ENCODE measurements around the gene CDH23.

CDH23 gene

DNA sequence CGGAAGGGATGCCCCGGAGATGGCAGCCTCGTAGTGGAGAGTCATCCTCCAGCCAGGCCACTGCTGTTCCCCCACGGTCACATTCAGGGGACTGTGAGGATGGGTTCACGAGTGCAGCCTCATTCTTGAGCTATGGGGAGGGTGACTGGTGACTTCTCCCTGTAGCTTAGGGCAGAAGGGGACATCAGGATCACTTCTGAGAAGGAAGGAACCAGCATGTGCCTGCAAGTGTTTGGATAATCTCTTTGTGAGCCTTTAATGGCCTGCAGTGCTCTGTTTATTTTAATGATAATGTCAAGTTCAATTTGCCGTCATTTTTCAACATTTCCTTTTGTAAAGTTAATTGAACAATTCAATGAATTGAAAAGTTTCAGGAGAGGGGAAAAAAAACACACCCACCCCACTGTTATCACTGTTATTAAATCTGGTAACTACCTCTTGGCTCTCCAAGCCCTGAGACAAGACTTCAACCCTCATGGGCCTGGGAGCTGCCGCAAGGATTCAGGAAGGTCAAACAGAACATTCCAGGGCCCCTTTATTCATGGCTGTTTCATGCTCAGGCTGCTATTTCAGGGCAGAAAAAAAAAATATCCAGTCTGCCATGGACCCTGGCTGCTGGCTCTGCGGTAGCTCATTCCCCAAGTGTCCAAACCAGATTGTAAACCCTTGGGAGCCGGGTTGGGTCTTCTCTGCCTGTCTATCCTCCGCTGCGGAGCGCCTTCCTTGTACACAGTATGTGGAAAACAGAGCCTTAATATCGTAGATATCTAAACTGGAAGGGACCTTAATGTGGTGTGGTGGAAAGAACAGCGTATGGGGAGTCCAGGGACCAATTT lies 100.4 kb downstream of the CDH23 start:
- no peak overlapping the region for H3K4me3 ChIP-seq (ENCODE audit: low read depth, low read length)
- no peak for DNase-seq (ENCODE audit: low read depth)

DNA sequence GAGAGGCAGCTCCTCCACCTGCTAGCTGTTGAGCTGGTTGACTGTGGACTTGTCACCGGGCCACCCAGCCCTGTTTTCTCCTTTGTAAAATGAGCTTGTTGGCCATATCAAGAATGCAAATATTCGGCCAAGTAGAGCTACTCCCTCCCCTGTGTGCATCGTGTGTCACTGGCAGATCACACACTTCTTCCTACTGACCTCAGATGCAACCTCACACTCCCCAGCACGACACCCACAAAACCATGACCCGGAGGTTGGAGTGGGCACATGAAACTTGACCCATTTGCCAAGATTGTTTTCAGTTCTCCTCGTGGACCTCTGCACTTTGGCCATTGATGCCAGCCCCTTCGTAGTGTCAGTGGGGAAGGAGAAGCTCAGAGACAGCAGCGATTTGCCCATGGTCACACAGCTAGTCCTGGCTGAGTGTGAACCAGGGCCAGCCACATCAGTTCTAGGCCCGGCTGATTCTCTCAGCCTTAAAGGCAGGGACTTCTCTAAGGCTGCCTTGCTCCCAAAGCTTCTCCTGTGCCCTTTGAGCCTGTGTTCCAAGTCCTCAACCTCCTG lies 101.1 kb downstream of the CDH23 start:
- no peak overlapping the region for H3K4me3 ChIP-seq (ENCODE audit: low read depth, low read length)
- no peak for DNase-seq (ENCODE audit: low read depth)

GRCh38 chr10:71501402-71501801 lies 104.7 kb downstream of the CDH23 start:
- no peak for DNase-seq (ENCODE audit: low read depth)
- no peak overlapping the region for H3K4me3 ChIP-seq (ENCODE audit: low read depth, low read length)

GRCh38 chr10:71502190-71502589 lies 105.5 kb downstream of the CDH23 start:
- no peak for DNase-seq (ENCODE audit: low read depth)
- no peak overlapping the region for H3K4me3 ChIP-seq (ENCODE audit: low read depth, low read length)

DNA sequence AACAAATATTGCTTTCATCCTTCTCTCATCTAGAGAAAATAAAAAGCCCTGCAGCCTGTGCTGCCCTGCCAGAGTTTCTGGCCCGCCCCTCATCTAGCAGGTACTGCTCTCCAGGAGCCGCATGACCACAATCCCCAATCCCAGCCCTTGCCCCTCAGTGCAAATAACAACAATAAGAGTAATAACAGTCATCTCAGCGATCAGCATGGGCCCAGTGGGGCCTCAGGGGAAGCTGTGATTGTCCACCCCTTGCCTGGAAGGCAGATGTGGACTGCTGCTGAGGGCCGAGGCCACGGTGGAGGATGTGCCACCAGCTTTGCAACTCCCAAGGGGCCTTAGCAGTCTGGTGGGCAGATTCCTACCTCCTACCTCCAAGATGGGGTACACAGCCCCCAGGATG lies 106.1 kb downstream of the CDH23 start:
- DNase-seq (ENCODE audit: low read depth): no peak
- no peak overlapping the region for H3K4me3 ChIP-seq (ENCODE audit: low read depth, low read length)

GRCh38 chr10:71504168-71504567 lies 107.4 kb downstream of the CDH23 start:
- no peak for DNase-seq (ENCODE audit: low read depth)
- no peak overlapping the region for H3K4me3 ChIP-seq (ENCODE audit: low read depth, low read length)

DNA sequence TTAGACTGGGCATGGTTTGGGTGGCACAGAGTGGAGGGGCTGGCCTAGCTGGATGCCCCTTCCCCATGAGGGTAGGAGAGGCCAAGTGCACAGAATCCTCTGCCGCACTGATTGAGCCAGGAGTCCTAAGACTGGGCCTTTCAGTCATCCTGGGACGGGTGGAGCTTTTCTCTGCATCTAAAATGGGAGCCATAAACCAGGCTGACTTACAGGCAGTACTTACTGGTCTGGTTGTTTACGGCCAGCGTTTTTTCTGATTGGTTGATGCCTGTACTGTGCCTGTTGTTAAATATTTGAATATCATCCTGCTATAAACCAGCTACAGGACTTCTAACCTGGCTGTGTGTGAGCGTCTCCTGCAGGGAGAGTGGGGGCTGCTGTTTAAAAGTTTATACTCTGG lies 107.8 kb downstream of the CDH23 start:
- H3K4me3 ChIP-seq (ENCODE audit: low read depth, low read length): no peak overlapping the region
- DNase-seq (ENCODE audit: low read depth): no peak

DNA sequence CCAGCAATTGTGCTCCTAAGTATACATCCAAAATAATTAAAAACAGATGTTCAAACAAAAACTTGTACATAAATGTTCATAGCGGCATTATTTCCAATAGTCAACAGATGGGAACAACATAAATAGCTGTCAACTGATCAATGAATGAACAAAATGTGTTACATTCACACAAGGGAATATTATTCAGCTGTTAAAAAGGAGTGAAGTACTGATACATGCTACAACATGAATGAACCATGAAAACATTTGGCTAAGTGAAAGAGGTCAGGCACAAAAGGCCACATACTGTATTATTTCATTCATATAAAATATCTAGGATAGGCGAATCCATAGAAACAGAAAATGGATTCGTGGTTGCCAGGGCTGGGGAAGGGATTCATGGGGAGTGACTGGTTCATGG lies 109.1 kb downstream of the CDH23 start:
- H3K4me3 ChIP-seq (ENCODE audit: low read depth, low read length): no peak overlapping the region

DNA sequence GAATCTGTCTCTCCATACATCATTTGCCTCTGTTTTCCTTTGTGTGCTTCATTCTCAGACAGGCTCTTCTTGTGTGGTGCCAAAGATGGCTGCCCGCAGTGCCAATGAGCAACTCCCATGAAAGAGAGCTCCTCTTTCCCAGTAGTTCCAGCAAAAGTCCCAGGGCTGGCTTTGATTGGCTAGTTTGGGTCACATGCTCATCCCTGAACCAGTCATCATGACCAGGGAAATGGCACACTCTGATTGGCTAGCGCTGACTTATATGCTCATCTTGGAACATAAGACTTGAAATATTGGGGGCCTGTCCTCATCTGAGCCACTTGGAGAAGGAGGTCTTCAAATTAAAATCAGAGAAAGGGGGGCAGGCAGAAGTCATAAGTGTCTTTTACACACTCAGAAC lies 112.7 kb downstream of the CDH23 start:
- no peak for DNase-seq (ENCODE audit: low read depth)

More for the DNA sequence above, 109.1 kb downstream of the CDH23 start:
- no peak for DNase-seq (ENCODE audit: low read depth)

DNA sequence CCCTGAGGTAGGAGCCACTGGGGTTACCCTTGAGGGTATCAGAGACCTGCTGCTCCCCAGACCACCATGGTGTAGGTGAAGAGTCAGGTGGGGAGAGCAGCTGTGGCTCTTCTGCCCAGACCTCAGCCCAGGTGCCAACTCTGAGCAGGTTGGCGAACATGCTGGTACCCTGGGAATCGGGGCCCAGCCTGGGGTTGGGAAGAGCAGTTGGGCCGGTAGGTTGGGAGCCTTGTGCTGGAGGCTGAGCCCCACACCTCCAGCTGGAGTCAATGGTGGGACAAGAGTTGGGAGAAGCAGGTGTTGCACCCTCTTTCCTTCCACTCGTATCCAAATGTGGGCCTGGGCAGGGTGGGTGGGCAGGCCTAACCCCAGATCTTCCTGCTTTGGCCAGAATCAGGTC lies 114.5 kb downstream of the CDH23 start:
- no peak for DNase-seq (ENCODE audit: low read depth)

More for the DNA sequence above, 112.7 kb downstream of the CDH23 start:
- no peak overlapping the region for H3K4me3 ChIP-seq (ENCODE audit: low read depth, low read length)

GRCh38 chr10:71512312-71512711 lies 115.6 kb downstream of the CDH23 start:
- no peak overlapping the region for H3K4me3 ChIP-seq (ENCODE audit: low read depth, low read length)
- DNase-seq (ENCODE audit: low read depth): no peak

More for the DNA sequence above, 114.5 kb downstream of the CDH23 start:
- H3K4me3 ChIP-seq (ENCODE audit: low read depth, low read length): no peak overlapping the region

DNA sequence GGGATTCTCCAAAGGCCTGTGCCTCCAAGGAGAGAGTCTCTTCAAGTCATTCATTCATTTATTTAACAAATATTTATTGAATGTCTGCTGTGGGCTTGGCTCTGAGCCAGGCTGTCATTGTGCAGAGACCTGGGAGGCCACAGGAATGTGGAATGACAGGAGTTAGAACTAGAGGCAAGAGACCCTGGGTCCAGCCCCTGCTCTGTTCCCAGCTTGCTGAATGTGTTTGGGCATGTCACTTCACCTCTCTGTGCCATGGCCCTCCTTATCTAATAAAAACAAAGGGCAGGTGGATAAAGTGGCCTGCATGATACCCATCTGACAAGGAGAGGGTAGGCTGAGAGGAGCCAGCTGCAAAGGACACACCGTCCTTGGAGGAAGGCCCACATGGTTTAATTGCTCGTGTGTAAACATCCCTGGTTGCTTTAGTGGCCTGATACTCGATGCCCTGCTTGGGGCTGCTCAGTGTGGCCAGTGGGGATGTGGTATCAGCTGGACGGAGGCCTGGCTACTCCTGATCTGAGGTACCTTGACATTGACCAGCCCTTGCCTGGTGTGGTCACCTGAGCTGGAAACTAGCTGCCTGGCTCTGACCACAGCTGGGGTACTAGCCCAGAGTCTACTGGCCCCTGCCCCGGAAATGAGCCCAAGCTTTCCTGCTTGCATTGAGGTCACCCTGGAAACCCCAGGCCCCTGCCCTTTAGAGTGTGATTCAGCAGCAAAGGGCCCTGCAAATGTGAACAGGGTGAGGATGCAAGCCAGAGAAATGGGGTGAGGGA lies 116.2 kb downstream of the CDH23 start:
- no peak for DNase-seq (ENCODE audit: low read depth)
- H3K4me3 ChIP-seq (ENCODE audit: low read depth, low read length): no peak overlapping the region

- DNase-seq (ENCODE audit: low read depth): no peak
- H3K4me3 ChIP-seq (ENCODE audit: low read depth, low read length): no peak overlapping the region
Measured at GRCh38 chr10:71513540-71513853, 116.8 kb downstream of the CDH23 start.

GRCh38 chr10:71513936-71514335 lies 117.2 kb downstream of the CDH23 start:
- no peak overlapping the region for H3K4me3 ChIP-seq (ENCODE audit: low read depth, low read length)
- no peak for DNase-seq (ENCODE audit: low read depth)

- no peak for DNase-seq (ENCODE audit: low read depth)
- H3K4me3 ChIP-seq (ENCODE audit: low read depth, low read length): no peak overlapping the region
Measured at GRCh38 chr10:71515531-71516172, 118.9 kb downstream of the CDH23 start.

DNA sequence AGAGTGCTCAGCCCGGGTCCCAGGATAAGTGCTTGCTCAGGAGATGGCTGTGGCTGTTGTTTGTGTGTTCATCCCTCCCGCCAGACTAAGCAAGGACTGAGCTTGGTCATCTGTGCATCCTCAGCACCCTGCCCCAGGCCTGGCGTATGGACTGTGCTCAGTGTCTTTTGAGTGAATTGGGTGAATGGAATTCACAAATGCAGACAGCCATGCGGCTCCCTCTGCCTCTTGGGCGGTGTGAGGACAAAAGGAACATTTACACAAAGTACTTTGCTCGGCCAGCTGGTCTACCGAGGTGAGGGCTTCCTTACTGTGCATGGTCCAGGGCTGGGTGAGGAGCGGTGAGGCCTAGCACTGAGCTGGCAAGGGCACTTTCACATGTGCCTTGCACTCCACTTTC lies 120.2 kb downstream of the CDH23 start:
- no peak overlapping the region for H3K4me3 ChIP-seq (ENCODE audit: low read depth, low read length)
- no peak for DNase-seq (ENCODE audit: low read depth)

- DNase-seq (ENCODE audit: low read depth): no peak
Measured at GRCh38 chr10:71517298-71518169, 120.8 kb downstream of the CDH23 start.

DNA sequence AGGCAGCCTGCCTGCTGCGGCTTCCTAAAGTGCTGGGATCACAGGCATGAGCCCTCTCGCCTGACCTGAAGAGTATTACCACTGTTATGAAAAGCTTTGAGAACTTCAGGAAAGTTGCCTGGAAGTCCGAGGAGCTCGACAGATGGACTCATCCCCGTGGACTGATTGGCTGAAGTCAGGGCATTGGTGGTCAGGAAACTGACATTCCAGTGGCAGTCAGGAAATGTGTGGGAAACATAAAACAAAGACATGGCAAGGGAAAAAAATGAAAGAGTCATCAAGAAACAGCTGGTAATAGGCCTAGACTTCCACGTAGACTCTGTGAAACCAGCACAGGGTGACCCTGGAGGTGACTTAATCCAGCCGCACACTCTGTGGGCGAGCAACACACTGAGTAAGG lies 123.3 kb downstream of the CDH23 start:
- H3K4me3 ChIP-seq (ENCODE audit: low read depth, low read length): no peak overlapping the region
- no peak for DNase-seq (ENCODE audit: low read depth)

More at GRCh38 chr10:71517298-71518169, 120.8 kb downstream of the CDH23 start:
- H3K4me3 ChIP-seq (ENCODE audit: low read depth, low read length): no peak overlapping the region

All from skeletal muscle cell (primary cell).